Tibial nerve (tissue), 4 donors: Measurements from ENCODE around the gene JOSD1.

Experiments
- EP300 ChIP-seq, 2 donors: sonication (generic); formaldehyde crosslinking; IDR thresholded peaks; one replicate each; pipeline ENCODE4 v1.6.1; 2017; ENCODE audit warnings: antibody characterized with exemption in 2 of 2, mild to moderate bottlenecking in 1 of 2
- TF ChIP-seq, protein P1 (sequence below), 5 experiments: fragments of 200-600 bp in 3 of 5; fragments of 450-650 bp in 2 of 5; sonication (generic) in 3 of 5; IDR thresholded peaks; one replicate each; pipeline ENCODE4 v1.5.1; 2016 to 2019; ENCODE audit warnings: antibody characterized with exemption in 5 of 5, mild to moderate bottlenecking in 3 of 5, moderate library complexity in 2 of 5

DNA sequence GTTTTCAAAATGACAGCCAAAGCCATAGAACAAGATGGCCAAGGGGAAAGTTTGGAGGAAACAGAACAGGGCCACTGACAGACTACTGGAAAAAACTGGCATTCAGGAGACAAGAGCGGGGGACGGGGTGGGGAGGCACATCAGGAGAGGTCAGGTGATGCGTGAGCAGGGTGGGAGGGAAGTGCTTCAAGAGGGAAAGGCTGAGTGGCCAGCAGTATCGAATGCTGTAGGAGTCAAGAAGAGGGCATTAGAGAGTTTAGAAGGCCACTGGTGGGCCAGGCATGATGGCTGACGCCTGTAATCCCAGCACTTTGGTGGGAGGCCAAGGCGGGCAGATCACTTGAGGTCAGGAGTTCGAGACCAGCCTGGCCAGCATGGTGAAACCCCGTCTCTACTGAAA is 13.2 kb upstream of the JOSD1 start:
- TF ChIP-seq, protein P1, sequence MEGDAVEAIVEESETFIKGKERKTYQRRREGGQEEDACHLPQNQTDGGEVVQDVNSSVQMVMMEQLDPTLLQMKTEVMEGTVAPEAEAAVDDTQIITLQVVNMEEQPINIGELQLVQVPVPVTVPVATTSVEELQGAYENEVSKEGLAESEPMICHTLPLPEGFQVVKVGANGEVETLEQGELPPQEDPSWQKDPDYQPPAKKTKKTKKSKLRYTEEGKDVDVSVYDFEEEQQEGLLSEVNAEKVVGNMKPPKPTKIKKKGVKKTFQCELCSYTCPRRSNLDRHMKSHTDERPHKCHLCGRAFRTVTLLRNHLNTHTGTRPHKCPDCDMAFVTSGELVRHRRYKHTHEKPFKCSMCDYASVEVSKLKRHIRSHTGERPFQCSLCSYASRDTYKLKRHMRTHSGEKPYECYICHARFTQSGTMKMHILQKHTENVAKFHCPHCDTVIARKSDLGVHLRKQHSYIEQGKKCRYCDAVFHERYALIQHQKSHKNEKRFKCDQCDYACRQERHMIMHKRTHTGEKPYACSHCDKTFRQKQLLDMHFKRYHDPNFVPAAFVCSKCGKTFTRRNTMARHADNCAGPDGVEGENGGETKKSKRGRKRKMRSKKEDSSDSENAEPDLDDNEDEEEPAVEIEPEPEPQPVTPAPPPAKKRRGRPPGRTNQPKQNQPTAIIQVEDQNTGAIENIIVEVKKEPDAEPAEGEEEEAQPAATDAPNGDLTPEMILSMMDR (IDR thresholded peaks at IDR 0.05), result no peak
- no peak for TF ChIP-seq EP300 (IDR thresholded peaks at IDR 0.05)
